Ectodermal cell (in vitro differentiated cells): ENCODE measurements around the gene CTDSP2.

Experiments used
- H3K27ac ChIP-seq: 2 replicates; pipeline ENCODE4 v1.7.0; 2013; ENCODE audit warnings: mild to moderate bottlenecking, low read depth, low read length; ENCODE audit not compliant: insufficient read depth, poor library complexity, severe bottlenecking
- H3K27me3 ChIP-seq: 2 replicates; pipeline ENCODE4 v1.7.0; 2013; ENCODE audit warnings: mild to moderate bottlenecking, low read length; ENCODE audit not compliant: insufficient read depth, control insufficient read depth, poor library complexity, severe bottlenecking
- H3K36me3 ChIP-seq: one replicate; pipeline ENCODE4 v1.7.0; 2013; ENCODE audit warnings: low read length; ENCODE audit not compliant: control insufficient read depth, insufficient read depth
- H3K4me1 ChIP-seq: one replicate; pipeline ENCODE4 v1.7.0; 2013; ENCODE audit warnings: low read length; ENCODE audit not compliant: control insufficient read depth, insufficient read depth
- H3K4me3 ChIP-seq: 2 replicates; pipeline ENCODE4 v1.7.0; 2013; ENCODE audit warnings: low read depth, low read length, control low read depth; ENCODE audit not compliant: insufficient read depth
- H3K9me3 ChIP-seq: 2 replicates; pipeline ENCODE4 v1.7.0; 2013; ENCODE audit warnings: mild to moderate bottlenecking, low read length, moderate library complexity; ENCODE audit not compliant: control insufficient read depth
- WGBS, 2 experiments: methylation state at CpG; one replicate each; pipeline ENCODE4 v1.1.7; 2013; ENCODE audit warnings: missing lambda C conversion rate in 2 of 2; 5-methylcytosine and 5-hydroxymethylcytosine counted together

The CTDSP2 gene

DNA sequence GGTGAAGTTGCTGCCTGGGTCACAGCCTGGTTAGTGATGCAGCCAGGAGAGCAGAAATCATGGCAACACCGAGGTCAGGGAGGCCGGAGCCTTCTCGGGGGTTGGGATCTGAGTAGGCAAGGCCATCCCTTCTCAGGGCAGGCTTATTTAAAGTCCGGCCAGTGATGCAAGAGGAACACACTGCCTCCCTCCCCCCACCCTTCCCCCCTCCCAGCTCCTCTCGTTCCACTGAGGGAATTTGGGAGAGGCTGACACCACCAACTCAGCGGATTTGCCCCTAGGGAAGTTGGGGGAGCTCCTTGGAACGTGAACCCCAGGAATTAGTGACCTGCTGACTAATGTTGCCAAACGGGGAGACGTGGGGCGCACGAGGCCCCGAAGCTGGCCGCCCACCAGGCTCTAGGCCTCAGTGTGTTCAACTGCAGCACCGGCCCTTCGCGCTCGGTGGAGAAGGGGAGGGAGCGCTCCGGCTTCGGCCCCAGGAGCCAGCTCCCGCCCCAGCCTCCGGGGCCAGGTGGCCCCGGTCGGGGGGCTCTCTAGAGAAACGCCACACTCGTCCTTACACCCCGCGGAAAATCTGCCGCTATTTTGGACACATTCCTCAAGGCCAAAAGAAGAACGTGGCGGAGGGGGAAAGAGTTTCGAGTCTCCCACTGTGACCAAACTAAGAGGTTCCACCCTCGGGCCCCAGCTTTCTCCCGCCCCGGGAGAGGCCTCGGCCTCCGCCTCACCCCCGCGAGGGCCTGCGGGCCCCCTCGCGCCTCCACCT is 1.6 kb downstream of the CTDSP2 start:
- peak overlapping the region; percentile 82 for H3K27ac ChIP-seq
- no peaks in the 10 kb centered on the region for H3K36me3 ChIP-seq
- 0% methylated on average over 42 of the region's 42 CpGs for WGBS, 2 experiments
- peaks cover 39% of the 10 kb centered on the region for H3K4me1 ChIP-seq
- no peaks in the 10 kb centered on the region for H3K27me3 ChIP-seq
- H3K4me3 ChIP-seq: peak overlapping the region; percentile 94
- no peaks in the 10 kb centered on the region for H3K9me3 ChIP-seq

DNA sequence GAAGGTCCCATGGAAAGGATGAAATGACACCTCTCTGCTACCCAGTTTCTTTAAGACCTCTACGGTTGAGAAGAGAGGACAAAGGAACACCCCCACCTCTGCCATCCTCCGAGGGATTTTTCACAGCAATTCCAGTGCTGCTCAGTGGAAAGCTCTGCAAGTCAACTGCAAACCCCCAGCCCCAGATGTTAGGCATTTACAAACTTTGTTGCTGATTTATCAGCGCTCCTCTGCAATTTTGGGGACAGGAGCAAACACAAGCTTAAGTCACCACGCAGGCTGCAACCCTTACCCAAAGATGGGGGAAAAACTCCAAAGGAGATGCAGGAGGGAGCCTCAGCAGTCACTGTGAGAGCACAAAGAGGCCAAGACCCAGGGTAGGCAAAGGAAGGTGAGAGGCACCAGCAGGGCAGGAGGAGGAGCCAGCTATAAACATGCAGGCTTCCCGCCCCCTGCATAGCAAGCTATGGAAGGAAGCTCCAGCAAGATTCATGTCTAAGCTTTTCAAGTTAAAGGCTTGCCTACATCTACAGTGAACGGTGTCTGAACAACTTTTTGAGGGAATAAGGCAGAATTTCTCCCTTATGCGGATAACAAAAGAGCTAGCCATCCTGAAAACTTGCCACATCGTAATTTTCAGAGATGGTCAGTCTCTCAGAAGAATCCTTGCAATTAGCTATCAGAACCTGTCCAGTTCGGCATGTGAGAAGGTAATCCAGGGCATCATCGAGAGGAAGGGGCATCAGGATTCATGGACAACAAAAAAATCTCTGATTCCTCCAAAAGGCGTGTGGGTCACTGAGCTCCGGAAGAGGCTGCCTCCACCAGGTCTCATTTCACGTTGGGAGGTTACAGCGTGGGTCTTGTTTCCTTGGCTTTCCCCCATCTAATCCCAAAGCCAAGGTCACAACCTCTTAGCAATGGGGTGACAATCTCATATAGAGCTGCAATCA is 3.9 kb downstream of the CTDSP2 start:
- Histone ChIP-seq H3K4me1 (peaks cover 52% of the 10 kb centered on the region), H3K27ac (peak overlapping the region; percentile 38), H3K27me3 (no peaks in the 10 kb centered on the region), H3K36me3 (no peaks in the 10 kb centered on the region), H3K9me3 (no peaks in the 10 kb centered on the region), H3K4me3 (peak overlapping the region; percentile 5)
- WGBS, 2 experiments: 36 to 40% methylated on average over 14 of the region's 14 CpGs

DNA sequence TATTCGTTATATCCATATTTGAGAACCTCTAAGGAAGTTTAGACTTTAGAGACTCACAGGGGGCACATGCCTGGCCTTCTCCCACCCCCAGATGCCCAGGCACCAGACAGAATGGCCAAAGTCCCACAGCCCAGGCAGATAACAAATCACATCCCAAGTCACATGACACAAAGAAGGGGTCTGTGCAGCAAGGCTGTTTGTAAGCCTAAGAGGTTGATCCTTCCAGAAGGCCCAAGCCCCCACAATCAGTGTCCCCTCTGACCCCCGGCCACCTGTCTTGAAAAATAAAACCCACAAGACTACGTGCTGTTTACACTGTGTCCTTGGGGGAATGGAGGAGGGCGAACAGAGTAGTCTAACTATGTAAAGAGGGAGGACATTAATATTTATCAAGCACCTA is 5.1 kb downstream of the CTDSP2 start:
- Histone ChIP-seq H3K4me1 (peaks cover 61% of the 10 kb centered on the region), H3K9me3 (no peaks in the 10 kb centered on the region), H3K27ac (no peak overlapping the region), H3K36me3 (no peaks in the 10 kb centered on the region), H3K27me3 (no peaks in the 10 kb centered on the region), H3K4me3 (no peak overlapping the region)
- WGBS, 2 experiments: 73 to 92% methylated on average over 1 to 3 of the region's 4 CpGs

DNA sequence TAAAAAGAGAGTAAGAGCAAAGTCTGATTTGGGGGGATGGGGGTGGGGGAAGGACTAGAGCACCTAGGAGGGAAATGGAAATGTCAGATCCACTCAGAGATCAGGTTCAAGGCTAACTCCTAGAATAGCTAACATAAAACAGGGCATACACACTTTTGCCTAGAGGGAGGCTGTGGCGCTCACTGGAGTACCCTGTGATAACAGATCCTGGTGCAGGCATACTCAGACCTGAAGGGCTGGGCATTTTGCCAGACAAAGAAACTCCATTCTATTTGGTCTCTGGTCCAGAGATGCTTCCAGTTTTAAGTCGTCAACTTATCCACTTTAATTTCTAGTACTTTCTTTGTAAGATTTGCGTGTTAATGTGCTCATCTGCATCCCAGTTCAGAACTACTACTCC is 5.8 kb downstream of the CTDSP2 start:
- H3K9me3 ChIP-seq: no peaks in the 10 kb centered on the region
- no peak overlapping the region for H3K27ac ChIP-seq
- peaks cover 67% of the 10 kb centered on the region for H3K4me1 ChIP-seq
- WGBS, 2 experiments: 88 to 89% methylated on average over 3 of the region's 3 CpGs
- no peaks in the 10 kb centered on the region for H3K27me3 ChIP-seq
- H3K4me3 ChIP-seq: no peak overlapping the region
- H3K36me3 ChIP-seq: no peaks in the 10 kb centered on the region

DNA sequence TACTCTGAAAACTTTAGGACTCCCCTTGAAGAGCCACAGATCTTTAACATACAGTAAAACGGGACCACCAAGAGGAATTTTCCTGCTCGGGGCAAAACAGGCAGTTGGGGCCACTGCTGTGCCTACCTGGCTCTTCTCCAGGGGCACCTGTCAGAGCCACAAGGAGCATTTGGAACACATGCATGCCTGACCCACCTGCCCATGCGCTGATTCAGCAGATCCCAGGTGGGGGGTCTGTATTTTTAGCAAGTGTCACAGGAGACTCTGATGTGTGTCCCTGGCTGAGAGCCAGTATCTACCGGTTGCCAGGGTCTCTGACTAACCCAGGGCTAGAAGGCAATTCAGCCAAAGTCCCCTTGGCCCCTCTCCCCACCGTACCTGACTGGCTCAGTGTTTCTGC is 6.5 kb downstream of the CTDSP2 start:
- no peaks in the 10 kb centered on the region for H3K9me3 ChIP-seq
- 82 to 85% methylated on average over 5 of the region's 5 CpGs for WGBS, 2 experiments
- no peaks in the 10 kb centered on the region for H3K36me3 ChIP-seq
- H3K4me3 ChIP-seq: no peak overlapping the region
- no peaks in the 10 kb centered on the region for H3K27me3 ChIP-seq
- H3K27ac ChIP-seq: no peak overlapping the region
- peaks cover 73% of the 10 kb centered on the region for H3K4me1 ChIP-seq

DNA sequence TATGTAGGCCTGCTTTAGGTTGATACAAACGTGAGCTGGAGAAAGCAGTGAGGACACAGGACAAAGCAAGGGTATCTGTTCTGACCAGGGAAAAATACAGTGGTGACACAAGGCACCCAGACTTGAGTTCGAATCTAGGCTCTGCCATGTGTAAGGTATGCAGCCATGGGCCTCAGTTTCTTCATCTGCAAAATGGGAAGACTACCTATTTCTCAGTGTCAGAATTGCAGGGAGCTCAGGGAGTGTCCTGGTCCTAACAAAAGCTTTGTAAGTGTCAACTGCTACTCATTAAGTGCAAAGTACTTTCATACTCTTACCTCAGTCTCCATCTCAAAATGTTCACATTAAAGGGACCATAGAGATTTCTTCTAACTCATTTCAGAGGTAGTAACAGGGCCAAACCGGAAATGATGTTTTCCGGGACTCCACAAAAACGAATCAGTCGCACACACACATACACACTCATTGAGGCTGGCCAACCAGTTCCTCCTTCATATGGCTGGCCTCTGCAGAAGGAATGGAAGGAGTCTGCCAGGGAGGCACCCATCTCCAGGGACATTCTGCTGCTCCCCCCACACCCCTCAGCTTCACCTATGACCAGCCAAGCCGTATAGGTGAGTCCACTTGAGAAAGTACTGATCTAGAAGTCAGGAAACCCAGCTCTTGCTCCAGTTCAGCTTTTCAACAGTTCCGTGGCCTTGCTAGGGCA is 7.8 kb downstream of the CTDSP2 start:
- 88 to 89% methylated on average over 8 of the region's 8 CpGs for WGBS, 2 experiments
- Histone ChIP-seq H3K9me3 (no peaks in the 10 kb centered on the region), H3K36me3 (no peaks in the 10 kb centered on the region), H3K4me3 (no peak overlapping the region), H3K4me1 (peaks cover 79% of the 10 kb centered on the region), H3K27me3 (no peaks in the 10 kb centered on the region), H3K27ac (no peak overlapping the region)

DNA sequence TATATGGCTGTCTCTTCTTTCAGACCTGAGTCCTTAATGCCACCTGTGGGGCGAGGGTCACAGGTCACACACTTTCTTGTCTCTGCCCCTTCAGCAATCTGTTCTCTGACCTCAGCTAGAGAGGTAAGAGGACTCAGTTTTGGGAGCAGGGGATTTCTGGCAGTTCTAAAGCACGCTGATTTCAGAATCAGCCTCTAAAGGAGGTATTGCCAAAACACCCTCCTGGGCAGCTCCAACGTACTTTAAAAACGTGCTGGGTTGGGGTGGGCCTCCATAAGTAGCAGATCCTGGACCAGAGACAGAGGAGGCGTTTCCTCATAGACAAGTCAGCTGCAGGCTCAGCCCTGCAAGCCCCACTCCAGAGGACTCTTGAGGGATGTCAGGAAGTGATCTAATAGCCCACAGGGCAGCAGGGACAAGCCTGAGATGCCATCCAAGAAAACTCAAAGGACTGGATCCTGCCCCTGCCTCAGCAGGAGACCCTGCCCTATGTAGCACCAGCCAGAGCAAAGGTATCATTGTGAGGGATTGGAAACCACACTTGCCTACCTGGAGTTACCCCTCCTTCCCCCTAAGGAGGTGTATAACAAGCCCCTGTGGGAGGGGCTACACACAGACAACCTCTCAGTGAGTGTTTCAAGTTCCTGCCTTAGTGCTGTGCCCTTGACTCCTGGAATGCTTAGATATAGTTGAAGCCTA is 8.5 kb downstream of the CTDSP2 start:
- peak overlapping the region; percentile 38 for H3K27ac ChIP-seq

DNA sequence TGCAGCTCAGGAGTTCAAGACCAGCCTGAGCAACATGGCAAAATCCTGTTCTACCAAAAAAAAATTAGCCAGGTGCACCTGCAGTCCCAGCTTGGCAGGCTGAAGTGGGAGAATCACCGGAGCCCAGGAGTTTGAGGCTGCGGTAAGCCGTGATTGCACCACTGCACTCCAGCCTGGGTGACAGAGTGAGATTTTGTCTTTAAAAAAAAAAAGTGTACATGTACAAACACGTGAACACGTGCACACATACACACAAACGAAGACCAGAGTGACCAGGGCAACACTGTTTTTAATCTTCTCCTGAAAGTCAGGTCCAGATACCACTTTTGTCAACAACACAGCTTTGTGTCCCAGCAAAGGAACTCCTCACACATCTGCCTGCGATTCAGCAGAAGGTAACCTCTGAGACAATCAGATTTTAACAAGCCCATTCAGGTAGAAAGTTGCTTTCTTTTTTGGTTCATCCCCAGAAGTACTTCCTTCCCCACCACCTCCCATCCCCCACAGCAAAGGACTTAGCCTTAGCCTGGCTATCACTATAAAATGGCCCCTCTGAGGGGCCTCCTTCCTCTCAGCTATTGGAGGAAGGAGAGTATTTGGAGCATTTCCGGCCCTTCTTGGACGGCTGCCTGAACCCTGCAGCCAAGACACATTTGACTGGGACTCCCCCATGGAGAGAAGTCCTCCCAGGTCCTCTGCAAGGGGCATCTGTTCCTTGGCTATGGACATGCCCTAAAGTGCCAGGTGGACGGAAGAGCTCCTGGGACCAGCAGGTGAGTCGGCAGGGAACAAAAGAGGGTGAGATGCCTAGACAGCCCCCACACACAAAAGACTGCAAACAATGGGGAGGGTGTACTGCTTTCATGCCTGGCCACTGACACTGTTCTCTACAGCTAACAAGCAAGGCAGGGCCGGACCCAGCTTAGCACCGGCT is 9.8 kb downstream of the CTDSP2 start:
- Histone ChIP-seq H3K27ac (no peak overlapping the region), H3K4me1 (peaks cover 80% of the 10 kb centered on the region)
- 54 to 55% methylated on average over 13 of the region's 13 CpGs for WGBS, 2 experiments

More for the DNA sequence above, 8.5 kb downstream of the CTDSP2 start:
- H3K36me3 ChIP-seq: no peaks in the 10 kb centered on the region
- H3K9me3 ChIP-seq: no peaks in the 10 kb centered on the region
- H3K4me3 ChIP-seq: no peak overlapping the region
- no peaks in the 10 kb centered on the region for H3K27me3 ChIP-seq
- WGBS, 2 experiments: 35 to 42% methylated on average over 5 of the region's 5 CpGs
- H3K4me1 ChIP-seq: peaks cover 80% of the 10 kb centered on the region

More for the DNA sequence above, 9.8 kb downstream of the CTDSP2 start:
- Histone ChIP-seq H3K36me3 (no peaks in the 10 kb centered on the region), H3K27me3 (no peaks in the 10 kb centered on the region), H3K9me3 (no peaks in the 10 kb centered on the region), H3K4me3 (no peak overlapping the region)
